Lung (tissue), 13 donors: ENCODE results near the gene GOLPH3. TPM values are rescaled to one million over a fixed set of nuclear protein-coding genes. Genes with fewer than 3 reads are reported as not detected.
A peak's percentile ranks its signal among the peaks of the same experiment; 100 is the strongest.

Experiments used
- ATAC-seq: fragments of 200-7000 bp; cut with Tn5 transposase; one replicate; pipeline ENCODE4 v1.9.1; 2020; ENCODE audit warnings: moderate number of reproducible peaks; ENCODE audit not compliant: insufficient read depth, low FRiP score
- DNase-seq, 3 donors: peaks; one replicate each; pipeline ENCODE4 v3.0.0-alpha.2; 2013 to 2017
- H3K27ac ChIP-seq, 2 donors: one replicate each; pipeline ENCODE4 v1.5.1; 2013; ENCODE audit warnings: mild to moderate bottlenecking in 2 of 2, moderate library complexity in 2 of 2, control low read depth in 1 of 2, inconsistent platforms in 1 of 2, low read depth in 1 of 2, low read length in 1 of 2
- H3K27me3 ChIP-seq, 3 donors: one replicate each; pipeline ENCODE4 v1.5.1; 2013; ENCODE audit warnings: low read length in 2 of 3; ENCODE audit not compliant: control insufficient read depth in 3 of 3, insufficient read depth in 3 of 3
- H3K36me3 ChIP-seq, 4 donors: one replicate each; pipeline ENCODE4 v1.5.1; 2013; ENCODE audit warnings: low read length in 4 of 4, mild to moderate bottlenecking in 1 of 4, moderate library complexity in 1 of 4; ENCODE audit not compliant: control insufficient read depth in 4 of 4, insufficient read depth in 4 of 4
- H3K4me1 ChIP-seq, 5 donors: one replicate each; pipeline ENCODE4 v1.5.1; 2013; ENCODE audit warnings: low read length in 5 of 5, mild to moderate bottlenecking in 2 of 5, moderate library complexity in 1 of 5; ENCODE audit not compliant: control insufficient read depth in 5 of 5, insufficient read depth in 5 of 5
- H3K4me3 ChIP-seq: one replicate; pipeline ENCODE4 v1.5.1; 2013; ENCODE audit warnings: mild to moderate bottlenecking, control low read depth, moderate library complexity
- H3K9ac ChIP-seq, 2 donors: one replicate each; pipeline ENCODE4 v1.5.1; 2013; ENCODE audit warnings: low read length in 2 of 2, control low read depth in 1 of 2; ENCODE audit not compliant: insufficient read depth in 1 of 2
- H3K9me3 ChIP-seq, 4 donors: one replicate each; pipeline ENCODE4 v1.5.1; 2013; ENCODE audit warnings: low read length in 3 of 4, mild to moderate bottlenecking in 1 of 4, moderate library complexity in 1 of 4; ENCODE audit not compliant: control insufficient read depth in 4 of 4, insufficient read depth in 3 of 4
- CTCF ChIP-seq: IDR thresholded peaks from 2 replicates; pipeline ENCODE4 v1.5.1; 2012; ENCODE audit warnings: mild to moderate bottlenecking; ENCODE audit errors: control extremely low read depth, extremely low read depth
- WGBS, 2 donors: extraction: QIAGEN DNeasy Blood & Tissue Kit; methylation state at CpG; one replicate each; pipeline ENCODE4 v1.1.7; 2013; 5-methylcytosine and 5-hydroxymethylcytosine counted together
- polyA plus RNA-seq, 2 donors: library from polyadenylated mRNA; stranded (reverse); fragments of 200-250 nt; gene quantifications; one replicate each; pipeline ENCODE4 v1.2.1, GENCODE V29; 2013
- small RNA-seq: library from RNA; depleted of rRNA; stranded (forward); fragments of <200 nt; gene quantifications from one replicate; pipeline ENCODE3, GENCODE V24; 2014; ENCODE audit warnings: low replicate concordance
- total RNA-seq, 2 donors: library from RNA; depleted of rRNA in 1 of 2; stranded (reverse); fragments of >200 nt in 1 of 2; gene quantifications; one replicate each; pipeline ENCODE4 v1.2.1, GENCODE V29; 2014 to 2021
- donor health status: control.
- donor health status: control.
- donor health status: Bipolar disorder and iron deficiency.
- donor health status: healthy.
- donor health status: DM: yes; HTN: yes; CAD: no.

The GOLPH3 gene
- total and polyA plus RNA-seq, 4 donors: 52.2 to 112 (median 69.9) TPM

- no peaks in the 10 kb centered on the region for H3K27me3 ChIP-seq
- ATAC-seq: no peak
Observed at GRCh38 chr5:32076699-32077695, 97.1 kb downstream of the GOLPH3 start.

More at GRCh38 chr5:32076699-32077695, 97.1 kb downstream of the GOLPH3 start:
- Histone ChIP-seq H3K4me3 (no peak overlapping the region), H3K36me3 (peaks cover 0 to 18% (median 0%) of the 10 kb centered on the region in 4 donors), H3K4me1 (no peaks in the 10 kb centered on the region), H3K9me3 (no peaks in the 10 kb centered on the region), H3K9ac (no peak overlapping the region), H3K27ac (no peak overlapping the region)
- TF ChIP-seq CTCF: peak; percentile 52
- WGBS, 2 donors: 50 to 66% methylated on average over 4 of the region's 4 CpGs
- DNase-seq: peak; percentile 61 to 82 (median 78)

Small RNAs within 50 kb of the gene (small RNA-seq; reads per million reads assigned to genes)
- gene RF00019: not detected

Other genes starting within 250 kb of the GOLPH3 start
- 10 to 100 TPM; 34.2 to 43.3 TPM for gene MTMR12, start 138.6 kb upstream of the GOLPH3 start, total RNA-seq
- 10 to 100 TPM in 1 of 2 donors, 1 to 10 TPM in 1; 7.8 to 13.5 TPM for gene MTMR12, start 138.6 kb upstream of the GOLPH3 start, polyA plus RNA-seq